GM18502 (cell line): ENCODE data around the gene CAMTA1.
"Not testable (repeated sequence)": the region's sequence is repeated elsewhere in the genome, so short reads cannot be mapped to it uniquely, and the experiment has no call there.

Source experiments
- ATAC-seq: cut with Tn5 transposase; IDR thresholded peaks from one replicate; pipeline ENCODE4 v1.9.1; 2021; ENCODE audit warnings: mild to moderate bottlenecking; ENCODE audit not compliant: unreplicated experiment, poor library complexity

Gene CAMTA1

GRCh38 chr1:7590426-7590790 lies 805.2 kb downstream of the CAMTA1 start:
- ATAC-seq, result no peak

GRCh38 chr1:7591565-7591964 lies 806.3 kb downstream of the CAMTA1 start:
- ATAC-seq, result no peak

GRCh38 chr1:7592120-7592798 lies 807.0 kb downstream of the CAMTA1 start:
- ATAC-seq, result no peak

- ATAC-seq, result no peak
Measured at GRCh38 chr1:7594002-7594713, 808.9 kb downstream of the CAMTA1 start.

GRCh38 chr1:7594714-7595295 lies 809.6 kb downstream of the CAMTA1 start:
- no peak for ATAC-seq

- no peak for ATAC-seq
Measured at GRCh38 chr1:7595336-7595735, 810.1 kb downstream of the CAMTA1 start.

GRCh38 chr1:7596126-7596965 lies 811.1 kb downstream of the CAMTA1 start:
- no peak for ATAC-seq

DNA sequence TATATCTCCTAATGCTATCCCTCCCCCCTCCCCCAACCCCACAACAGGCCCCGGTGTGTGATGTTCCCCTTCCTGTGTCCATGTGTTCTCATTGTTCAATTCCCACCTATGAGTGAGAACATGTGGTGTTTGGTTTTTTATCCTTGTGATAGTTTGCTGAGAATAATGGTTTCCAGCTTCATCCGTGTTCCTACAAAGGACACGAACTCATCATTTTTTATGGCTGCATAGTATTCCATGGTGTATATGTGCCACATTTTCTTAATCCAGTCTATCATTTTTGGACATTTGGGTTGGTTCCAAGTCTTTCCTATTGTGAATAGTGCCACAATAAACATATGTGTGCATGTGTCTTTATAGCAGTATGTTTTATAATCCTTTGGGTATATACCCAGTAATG lies 812.8 kb downstream of the CAMTA1 start:
- ATAC-seq, result not testable (repeated sequence)

DNA sequence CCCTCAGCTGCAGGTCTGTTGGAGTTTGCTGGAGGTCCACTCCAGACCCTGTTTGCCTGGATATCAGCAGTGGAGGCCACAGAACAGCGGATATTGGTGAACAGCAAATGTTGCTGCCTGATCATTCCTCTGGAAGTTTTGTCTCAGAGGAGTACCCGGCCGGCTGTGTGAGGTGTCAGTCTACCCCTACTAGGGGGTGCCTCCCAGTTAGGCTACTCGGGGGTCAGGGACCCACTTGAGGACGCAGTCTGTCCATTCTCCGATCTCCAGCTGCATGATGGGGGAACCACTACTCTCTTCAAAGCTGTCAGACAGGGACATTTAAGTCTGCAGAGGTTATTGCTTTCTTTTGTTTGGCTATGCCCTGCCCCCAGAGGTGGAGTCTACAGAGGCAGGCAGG lies 819.7 kb downstream of the CAMTA1 start:
- ATAC-seq, result not testable (repeated sequence)

DNA sequence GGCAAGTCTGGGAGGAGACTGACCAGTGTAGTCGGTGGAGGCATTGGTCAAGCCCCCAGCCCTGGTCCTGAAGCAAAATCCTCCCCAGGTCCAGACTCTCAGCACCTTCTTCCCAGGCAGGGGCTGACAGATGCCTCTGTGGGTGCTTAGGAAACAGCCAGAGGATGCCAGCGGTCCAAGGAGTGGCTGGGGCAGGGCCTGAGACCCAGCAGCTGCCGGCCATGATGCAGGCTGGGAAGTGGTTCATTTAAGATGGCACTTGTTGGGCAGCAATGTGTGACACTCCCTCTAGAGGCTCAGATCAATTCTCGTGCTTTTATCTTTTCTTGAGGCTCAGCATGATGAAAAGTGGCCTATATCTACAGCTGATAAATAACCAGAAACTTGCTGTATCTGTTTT lies 820.8 kb downstream of the CAMTA1 start:
- no peak for ATAC-seq

DNA sequence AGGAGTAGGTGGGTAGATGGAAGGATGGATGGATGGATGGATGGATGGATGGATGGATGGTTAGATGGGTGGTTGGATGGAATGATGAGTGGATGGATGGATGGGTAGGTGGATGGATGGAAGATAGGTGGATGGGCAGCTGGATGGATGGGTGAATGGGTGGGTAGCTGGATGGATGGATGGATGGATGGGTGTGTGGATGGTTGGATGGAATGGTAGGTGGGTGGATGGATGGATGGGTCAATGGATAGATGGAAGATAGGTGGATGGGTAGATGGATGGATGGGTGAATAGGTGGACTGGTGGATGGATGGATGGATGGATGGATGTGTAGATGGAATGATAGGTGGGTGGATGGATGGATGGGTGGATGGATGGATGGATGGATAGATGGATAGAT lies 821.8 kb downstream of the CAMTA1 start:
- no peak for ATAC-seq

GRCh38 chr1:7608628-7609305 lies 823.5 kb downstream of the CAMTA1 start:
- no peak for ATAC-seq

DNA sequence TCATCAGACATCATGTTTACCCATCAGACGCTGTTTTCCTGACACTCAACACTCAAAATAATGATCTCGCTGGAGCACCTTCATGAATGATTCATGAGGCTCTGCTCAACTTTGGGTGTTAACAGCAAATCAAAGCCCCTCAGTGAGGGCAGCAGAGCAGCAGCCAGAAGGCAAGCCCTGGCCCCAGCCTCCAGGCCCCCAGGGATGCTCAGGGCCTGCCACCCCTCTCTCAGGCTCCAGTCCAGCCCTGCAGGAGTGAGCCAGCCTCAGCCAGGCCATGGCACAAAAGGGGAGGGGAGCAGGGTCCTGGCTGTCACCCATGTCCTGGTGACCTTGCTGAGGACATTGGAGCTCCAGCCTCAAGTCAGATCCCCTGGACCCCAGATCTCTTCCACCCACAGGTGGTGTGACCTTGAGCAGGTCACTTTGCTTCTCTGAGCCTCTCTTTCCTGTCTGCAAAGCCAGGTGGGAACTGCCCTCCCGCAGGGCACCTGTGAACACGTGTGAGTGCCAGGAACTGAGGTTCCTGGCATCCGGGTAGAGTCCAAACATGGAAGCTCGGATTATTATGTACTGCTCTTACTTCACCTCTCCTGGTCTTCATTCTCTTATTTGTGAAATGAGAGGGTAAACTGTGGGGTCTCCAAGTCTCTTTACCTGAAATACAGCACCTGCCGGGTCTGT lies 824.2 kb downstream of the CAMTA1 start:
- ATAC-seq, result no peak

- ATAC-seq, result no peak
Measured at GRCh38 chr1:7610106-7610731, 825.0 kb downstream of the CAMTA1 start.

GRCh38 chr1:7610936-7611335 lies 825.7 kb downstream of the CAMTA1 start:
- no peak for ATAC-seq

- no peak for ATAC-seq
Measured at GRCh38 chr1:7611421-7612010, 826.3 kb downstream of the CAMTA1 start.

GRCh38 chr1:7613106-7613850 lies 828.0 kb downstream of the CAMTA1 start:
- ATAC-seq, result no peak

GRCh38 chr1:7613851-7614205 lies 828.6 kb downstream of the CAMTA1 start:
- no peak for ATAC-seq
